Lung (tissue), 12 donors: ENCODE measurements around the gene NCBP1. TPM values are rescaled to one million over a fixed set of nuclear protein-coding genes. Genes with fewer than 3 reads are reported as not detected.

Experiments used
- ATAC-seq: fragments of 200-7000 bp; cut with Tn5 transposase; one replicate; pipeline ENCODE4 v1.9.1; 2020; ENCODE audit warnings: moderate number of reproducible peaks; ENCODE audit not compliant: insufficient read depth, low FRiP score
- DNase-seq, 3 donors: peaks; one replicate each; pipeline ENCODE4 v3.0.0-alpha.2; 2013 to 2017
- H3K27ac ChIP-seq, 2 donors: one replicate each; pipeline ENCODE4 v1.5.1; 2013; ENCODE audit warnings: mild to moderate bottlenecking in 2 of 2, moderate library complexity in 2 of 2, control low read depth in 1 of 2, inconsistent platforms in 1 of 2, low read depth in 1 of 2, low read length in 1 of 2
- H3K27me3 ChIP-seq, 3 donors: one replicate each; pipeline ENCODE4 v1.5.1; 2013; ENCODE audit warnings: low read length in 2 of 3; ENCODE audit not compliant: control insufficient read depth in 3 of 3, insufficient read depth in 3 of 3
- H3K36me3 ChIP-seq, 4 donors: one replicate each; pipeline ENCODE4 v1.5.1; 2013; ENCODE audit warnings: low read length in 4 of 4, mild to moderate bottlenecking in 1 of 4, moderate library complexity in 1 of 4; ENCODE audit not compliant: control insufficient read depth in 4 of 4, insufficient read depth in 4 of 4
- H3K4me1 ChIP-seq, 5 donors: one replicate each; pipeline ENCODE4 v1.5.1; 2013; ENCODE audit warnings: low read length in 5 of 5, mild to moderate bottlenecking in 2 of 5, moderate library complexity in 1 of 5; ENCODE audit not compliant: control insufficient read depth in 5 of 5, insufficient read depth in 5 of 5
- H3K4me3 ChIP-seq: one replicate; pipeline ENCODE4 v1.5.1; 2013; ENCODE audit warnings: mild to moderate bottlenecking, control low read depth, moderate library complexity
- H3K9ac ChIP-seq, 2 donors: one replicate each; pipeline ENCODE4 v1.5.1; 2013; ENCODE audit warnings: low read length in 2 of 2, control low read depth in 1 of 2; ENCODE audit not compliant: insufficient read depth in 1 of 2
- H3K9me3 ChIP-seq, 4 donors: one replicate each; pipeline ENCODE4 v1.5.1; 2013; ENCODE audit warnings: low read length in 3 of 4, mild to moderate bottlenecking in 1 of 4, moderate library complexity in 1 of 4; ENCODE audit not compliant: control insufficient read depth in 4 of 4, insufficient read depth in 3 of 4
- CTCF ChIP-seq: IDR thresholded peaks from 2 replicates; pipeline ENCODE4 v1.5.1; 2012; ENCODE audit warnings: mild to moderate bottlenecking; ENCODE audit errors: control extremely low read depth, extremely low read depth
- WGBS, 2 donors: extraction: QIAGEN DNeasy Blood & Tissue Kit; methylation state at CpG; one replicate each; pipeline ENCODE4 v1.1.7; 2013; 5-methylcytosine and 5-hydroxymethylcytosine counted together
- polyA plus RNA-seq, 2 donors: library from polyadenylated mRNA; stranded (reverse); fragments of 200-250 nt; gene quantifications; one replicate each; pipeline ENCODE4 v1.2.1, GENCODE V29; 2013
- total RNA-seq, 2 donors: library from RNA; depleted of rRNA in 1 of 2; stranded (reverse); fragments of >200 nt in 1 of 2; gene quantifications; one replicate each; pipeline ENCODE4 v1.2.1, GENCODE V29; 2014 to 2021
- donor health status: control.
- donor health status: control.
- donor health status: Bipolar disorder and iron deficiency.
- donor health status: healthy.
- donor health status: DM: yes; HTN: yes; CAD: no.

NCBP1 gene
- total and polyA plus RNA-seq, 4 donors, result 6.5 to 30.0 (median 18.1) TPM

GRCh38 chr9:97703437-97704344 lies 70.1 kb downstream of the NCBP1 start:
- Histone ChIP-seq H3K4me1 (no peaks in the 10 kb centered on the region), H3K9me3 (no peaks in the 10 kb centered on the region), H3K27me3 (no peaks in the 10 kb centered on the region), H3K9ac (no peak overlapping the region), H3K4me3 (no peak overlapping the region), H3K27ac (no peak overlapping the region), H3K36me3 (no peaks in the 10 kb centered on the region)
- no peak for ATAC-seq
- 67 to 83% methylated on average over 11 of the region's 11 CpGs for WGBS, 2 donors
- TF ChIP-seq CTCF, result no peak
- no peak for DNase-seq

- no peak overlapping the region for H3K27ac ChIP-seq
- no peak overlapping the region for H3K4me3 ChIP-seq
- H3K27me3 ChIP-seq, result no peaks in the 10 kb centered on the region
- ATAC-seq, result no peak
- TF ChIP-seq CTCF, result no peak
- DNase-seq, result no peak
- H3K9me3 ChIP-seq, result no peaks in the 10 kb centered on the region
- WGBS, 2 donors, result 84 to 92% methylated on average over 3 of the region's 3 CpGs
- no peaks in the 10 kb centered on the region for H3K4me1 ChIP-seq
- no peak overlapping the region for H3K9ac ChIP-seq
- no peaks in the 10 kb centered on the region for H3K36me3 ChIP-seq
Measured at GRCh38 chr9:97704345-97704677, 70.7 kb downstream of the NCBP1 start.

- WGBS, 2 donors, result 80 to 85% methylated on average over 4 of the region's 4 CpGs
- H3K27ac ChIP-seq, result no peak overlapping the region
Measured at GRCh38 chr9:97704851-97705250, 71.2 kb downstream of the NCBP1 start.

More at GRCh38 chr9:97704851-97705250, 71.2 kb downstream of the NCBP1 start:
- no peak for DNase-seq
- Histone ChIP-seq H3K9me3 (no peaks in the 10 kb centered on the region), H3K36me3 (no peaks in the 10 kb centered on the region), H3K27me3 (no peaks in the 10 kb centered on the region), H3K9ac (no peak overlapping the region), H3K4me1 (no peaks in the 10 kb centered on the region), H3K4me3 (no peak overlapping the region)
- no peak for ATAC-seq
- no peak for TF ChIP-seq CTCF
